ENCODE results near the gene GTSF1L.
A peak's percentile ranks its signal among the peaks of the same experiment; 100 is the strongest.

GTSF1L gene

DNA sequence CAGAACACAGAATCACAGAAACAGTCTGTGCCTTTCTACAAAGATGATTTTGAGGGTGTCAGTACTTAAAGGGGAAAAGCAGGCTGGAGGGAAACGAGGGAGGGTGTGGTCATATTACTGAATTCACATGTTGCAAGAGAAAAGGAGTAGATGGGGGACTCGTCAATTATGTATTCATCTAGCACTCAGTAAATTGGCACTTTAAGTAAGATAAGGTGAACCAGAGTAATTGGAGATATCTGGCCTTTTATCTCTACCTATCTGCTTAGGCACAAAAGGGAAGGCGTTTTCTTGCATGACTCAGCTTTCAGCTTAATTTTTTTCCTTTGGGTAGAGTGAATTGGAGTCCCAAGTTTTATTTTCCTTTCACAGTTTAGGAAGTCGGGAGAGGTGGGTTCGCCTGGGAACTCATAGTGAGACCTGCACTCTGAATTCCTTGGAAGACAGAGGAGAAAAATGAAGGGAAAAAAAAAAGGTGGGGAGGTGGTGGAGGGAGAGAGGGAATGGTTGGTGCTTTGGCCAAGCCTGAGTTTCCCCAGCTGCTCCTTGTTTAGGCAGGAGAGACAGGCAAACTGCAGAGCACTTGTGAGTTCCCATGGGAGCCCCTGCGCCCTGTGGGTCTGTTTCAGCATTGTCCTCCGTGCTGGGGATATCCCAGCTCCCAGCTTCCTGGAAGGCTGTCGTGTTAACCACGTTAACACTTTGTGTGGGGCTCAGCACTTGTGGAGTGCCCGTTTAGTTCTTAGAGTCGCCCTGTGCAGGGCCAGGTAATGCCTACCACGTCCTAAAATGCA, 19.7 kb upstream of the GTSF1L start:
- no peak for DNase-seq (ENCODE audit: low read depth in 2 of 2)

DNA sequence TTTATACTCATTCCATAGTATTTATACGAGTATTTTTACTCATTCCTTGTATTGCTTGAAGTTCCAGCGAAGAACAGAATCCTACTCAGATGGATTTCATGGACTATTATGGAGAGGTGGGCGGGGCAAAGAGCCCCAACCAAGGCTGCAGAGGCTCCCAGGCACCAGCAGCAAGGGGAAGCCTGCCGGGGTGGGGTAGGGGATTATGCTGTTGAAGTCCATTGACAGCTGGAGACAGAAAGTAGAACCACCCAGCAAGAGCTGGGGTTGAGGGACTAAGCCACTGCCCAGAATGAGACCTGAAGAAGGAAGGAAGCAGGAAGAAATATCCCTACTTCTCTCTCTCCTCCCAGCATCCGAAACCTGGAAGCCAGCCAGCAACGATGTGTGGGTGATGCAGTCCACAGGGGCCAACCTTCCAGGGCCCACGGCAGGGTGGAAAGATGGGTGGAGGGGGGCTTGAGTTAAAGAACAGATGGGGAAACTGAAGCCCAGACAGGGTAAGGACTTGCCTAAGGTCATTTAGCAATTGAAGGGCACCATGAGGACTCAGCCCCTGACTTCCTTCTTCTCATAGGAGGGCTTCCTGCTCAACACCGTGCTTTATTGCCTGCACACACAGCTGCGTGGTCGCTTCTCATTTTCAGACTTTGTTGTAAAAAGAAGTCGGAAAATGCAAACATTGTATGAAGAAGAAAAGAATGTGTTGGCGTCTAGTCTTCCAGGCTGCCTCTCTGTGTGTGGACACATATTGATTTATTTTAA, 18.3 kb upstream of the GTSF1L start:
- no peak for DNase-seq (ENCODE audit: low read depth in 2 of 2)

DNA sequence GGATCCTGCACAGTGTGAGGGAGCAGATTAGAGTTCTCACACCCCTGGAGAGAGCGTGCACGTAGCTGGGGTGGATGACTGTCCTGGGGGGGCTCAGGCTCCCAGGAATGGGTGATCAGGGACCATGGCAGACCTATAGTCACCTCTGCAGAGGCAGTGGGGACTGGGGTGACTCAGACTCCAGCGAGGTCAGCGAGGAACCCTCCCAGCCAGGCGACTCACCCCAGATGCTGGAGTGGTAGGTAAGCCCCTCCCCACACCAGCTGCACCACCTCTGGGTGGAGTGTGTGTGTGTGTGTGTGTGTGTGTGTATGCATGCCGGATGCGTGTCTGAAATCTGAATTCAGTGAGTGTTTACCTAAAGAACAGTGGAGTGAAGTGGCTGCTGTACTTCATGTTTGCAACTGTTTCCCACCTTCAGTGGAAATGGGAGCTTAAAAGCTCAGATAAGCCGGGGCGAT, 17.4 kb upstream of the GTSF1L start:
- DNase-seq (ENCODE audit: low read depth in 2 of 2): no peak

DNA sequence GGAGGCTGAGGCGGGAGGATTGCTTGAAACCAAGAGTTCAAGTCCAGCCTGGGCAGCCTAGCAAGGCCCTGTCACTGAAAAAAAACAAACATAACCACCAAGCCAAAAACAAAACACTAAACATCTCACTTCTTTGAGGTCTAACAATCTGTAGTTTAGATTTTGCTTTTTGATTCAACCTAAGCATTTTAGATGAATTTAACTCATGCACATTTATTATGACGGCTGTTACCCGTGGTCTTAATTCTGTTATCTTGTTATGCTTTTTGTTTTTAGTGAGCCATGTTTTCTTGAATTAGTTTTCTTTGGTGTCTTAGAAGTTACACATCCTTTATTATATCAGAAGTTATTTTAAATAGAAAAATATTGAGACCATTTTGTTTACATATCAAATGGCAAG, 13.8 kb upstream of the GTSF1L start:
- DNase-seq (ENCODE audit: low read depth in 2 of 2): no peak

DNA sequence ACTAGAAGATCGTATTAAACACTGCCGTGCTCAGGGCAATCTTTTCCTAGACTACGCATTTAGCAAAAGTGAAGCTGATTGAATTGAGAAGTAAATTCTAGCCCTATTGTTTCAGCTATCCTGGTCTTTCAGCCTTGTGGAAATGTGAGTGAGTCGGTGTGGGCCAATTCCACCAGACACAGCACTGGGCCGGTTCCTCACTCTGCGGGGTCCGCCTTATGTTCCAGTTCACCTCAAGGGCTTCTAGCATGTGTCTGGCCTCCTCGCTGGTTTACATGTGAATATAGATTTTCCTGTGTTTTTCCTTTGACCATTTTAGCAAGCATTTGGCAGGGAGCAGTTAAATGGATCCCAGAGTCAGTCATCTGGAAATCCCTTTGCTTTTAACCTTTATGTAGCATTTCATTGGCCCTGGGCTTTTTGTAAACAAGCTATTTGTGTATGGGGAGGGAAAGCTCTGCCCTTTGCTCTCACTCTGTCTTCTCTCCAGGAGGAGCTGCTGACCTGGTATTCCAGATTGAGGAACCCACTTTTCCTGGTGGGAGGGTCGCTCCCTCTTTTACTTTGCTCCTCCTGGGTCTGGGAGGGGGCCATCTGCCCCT, 12.4 kb upstream of the GTSF1L start:
- DNase-seq (ENCODE audit: low read depth in 2 of 2): no peak

DNA sequence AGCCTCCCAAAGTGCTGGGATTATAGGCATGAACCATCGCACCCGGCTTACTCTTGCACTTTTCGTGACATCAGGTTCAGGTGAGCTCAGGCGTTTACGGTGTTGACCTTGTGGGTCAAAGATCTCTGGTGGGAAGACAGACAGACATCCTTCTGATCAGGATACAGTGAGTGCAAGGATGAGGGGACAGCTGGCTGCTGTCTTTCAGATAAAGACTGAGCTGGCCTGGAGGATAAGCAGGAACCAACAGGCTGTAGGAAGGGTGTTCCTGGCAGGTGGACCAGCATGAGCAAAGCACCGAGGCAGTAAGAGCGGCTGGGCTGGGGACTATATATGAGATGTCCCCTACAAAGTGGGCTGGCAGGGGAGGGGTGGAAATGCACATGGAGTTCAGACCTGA, 11.1 kb upstream of the GTSF1L start:
- DNase-seq (ENCODE audit: low read depth in 2 of 2): no peak

DNA sequence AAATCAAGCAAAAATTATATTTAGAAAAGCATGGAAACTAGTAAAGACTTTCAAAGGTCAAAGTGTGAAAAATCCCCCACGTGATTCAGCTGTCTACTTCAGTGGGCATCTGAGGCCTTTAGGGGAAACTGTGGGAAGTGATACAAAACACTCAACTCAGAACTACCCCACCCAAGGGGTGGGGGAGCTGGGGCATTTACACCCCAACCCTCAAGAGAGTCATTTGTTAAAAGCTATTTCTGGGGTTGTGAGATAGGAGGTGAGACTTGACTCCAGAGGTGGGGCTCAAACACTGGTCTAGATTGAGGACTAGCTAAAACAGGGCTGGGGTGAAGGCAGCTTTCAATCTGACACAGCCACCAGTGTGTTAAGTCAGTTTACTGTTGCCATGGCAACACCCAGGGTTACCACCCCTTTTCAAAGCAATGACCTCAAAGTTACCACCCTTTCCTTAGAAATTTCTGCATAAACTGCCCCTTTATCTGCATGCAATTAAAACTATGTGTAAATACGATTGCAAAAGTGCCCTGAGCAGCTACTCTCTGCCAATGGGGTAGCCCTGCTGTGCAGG, 9.9 kb upstream of the GTSF1L start:
- no peak for DNase-seq (ENCODE audit: low read depth in 2 of 2)

DNA sequence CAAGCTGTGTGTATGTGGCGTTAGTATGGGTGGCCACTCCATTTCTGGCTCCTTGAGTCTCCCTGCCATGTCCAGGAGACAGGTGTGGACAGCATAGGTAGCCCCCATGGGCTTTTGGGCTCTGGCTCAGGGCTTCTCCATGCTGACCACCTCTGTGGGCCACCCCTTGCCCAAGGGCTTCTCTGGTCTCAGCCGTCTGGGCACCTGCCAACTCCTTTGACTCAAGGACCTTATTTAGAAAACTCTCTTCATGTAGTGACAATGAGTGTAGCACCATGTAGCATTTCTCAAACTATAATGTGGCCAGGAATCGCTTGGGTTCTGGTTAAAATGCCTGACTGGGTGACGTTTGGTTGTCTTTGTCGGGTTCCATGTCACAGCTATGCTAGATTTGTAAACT, 5.1 kb upstream of the GTSF1L start:
- no peak for DNase-seq (ENCODE audit: low read depth in 2 of 2)

DNA sequence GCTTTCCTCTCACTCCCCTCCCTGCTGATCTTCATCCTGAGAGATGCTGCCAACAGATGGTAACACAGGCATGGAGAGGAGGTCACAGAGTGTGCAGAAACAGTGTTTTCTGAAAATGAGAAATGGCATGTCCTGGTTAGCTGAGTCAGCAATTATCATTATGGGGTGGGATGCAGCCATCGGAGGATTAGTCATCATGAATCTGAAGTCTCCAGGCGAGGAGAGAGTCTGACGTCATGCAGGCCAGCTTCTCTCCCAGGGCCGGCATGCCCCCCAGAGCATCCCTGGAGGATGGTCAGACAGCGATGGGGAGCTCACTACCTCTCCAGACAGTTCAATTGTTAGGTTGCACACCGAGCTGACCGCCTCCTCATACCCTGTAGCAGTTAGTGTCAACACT, 4.7 kb upstream of the GTSF1L start:
- DNase-seq (ENCODE audit: low read depth in 2 of 2): no peak

DNA sequence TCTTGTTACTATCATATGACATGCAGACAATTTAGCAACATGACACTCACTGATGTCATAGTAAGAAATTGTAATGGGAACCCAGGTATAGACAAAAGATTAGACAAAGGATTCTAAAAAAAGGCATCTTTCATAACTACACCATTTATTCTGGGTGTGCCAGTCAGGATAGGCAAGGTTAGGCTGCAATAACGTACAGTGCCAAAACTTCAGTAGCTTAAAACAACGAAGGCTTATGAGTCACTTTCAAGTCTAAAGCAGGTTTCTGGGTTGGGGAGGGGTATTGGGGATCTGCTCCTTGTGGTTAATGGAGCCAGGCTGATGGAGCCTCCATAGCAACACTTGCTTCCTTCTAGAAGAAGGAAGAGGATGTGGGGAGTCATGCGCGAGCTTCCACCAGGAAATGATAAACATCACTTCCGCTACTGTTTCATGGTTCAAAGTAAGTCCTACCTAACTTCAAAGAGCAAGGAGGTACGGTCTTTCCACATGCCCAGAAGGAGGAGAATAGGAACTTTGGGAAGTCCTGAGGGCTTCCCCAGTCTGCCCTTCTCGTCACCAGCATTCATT, 2.0 kb upstream of the GTSF1L start:
- no peak for DNase-seq (ENCODE audit: low read depth in 2 of 2)

DNA sequence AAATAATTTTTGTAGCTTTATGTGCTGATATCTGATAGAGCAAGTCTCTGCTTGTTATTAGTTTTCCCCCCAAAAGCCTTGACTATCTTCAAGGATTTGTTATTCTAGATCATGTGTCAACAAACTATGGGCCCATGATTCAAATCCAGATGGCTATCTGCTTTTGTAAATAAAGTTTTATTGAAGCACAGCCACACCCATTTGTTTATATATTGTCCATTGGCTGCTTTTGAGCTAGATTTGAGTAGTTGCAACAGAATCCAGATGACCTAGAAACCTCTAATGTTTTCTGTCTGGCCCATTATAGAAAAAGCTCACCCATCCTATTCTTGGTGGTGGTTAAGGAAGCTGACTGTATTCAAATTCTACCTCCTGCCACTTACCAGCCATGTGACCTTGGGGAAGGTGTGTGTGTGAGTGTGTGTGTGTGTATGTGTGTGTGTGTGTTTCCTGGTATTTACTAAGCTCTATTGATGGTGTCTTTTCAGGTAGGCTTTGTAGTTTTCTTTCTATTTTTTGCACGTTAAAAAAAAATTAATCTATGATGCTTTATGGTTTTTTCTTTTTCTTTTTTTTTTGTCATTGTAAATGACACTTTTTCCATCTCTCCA, 1.3 kb upstream of the GTSF1L start:
- DNase-seq (ENCODE audit: low read depth in 2 of 2): no peak

DNA sequence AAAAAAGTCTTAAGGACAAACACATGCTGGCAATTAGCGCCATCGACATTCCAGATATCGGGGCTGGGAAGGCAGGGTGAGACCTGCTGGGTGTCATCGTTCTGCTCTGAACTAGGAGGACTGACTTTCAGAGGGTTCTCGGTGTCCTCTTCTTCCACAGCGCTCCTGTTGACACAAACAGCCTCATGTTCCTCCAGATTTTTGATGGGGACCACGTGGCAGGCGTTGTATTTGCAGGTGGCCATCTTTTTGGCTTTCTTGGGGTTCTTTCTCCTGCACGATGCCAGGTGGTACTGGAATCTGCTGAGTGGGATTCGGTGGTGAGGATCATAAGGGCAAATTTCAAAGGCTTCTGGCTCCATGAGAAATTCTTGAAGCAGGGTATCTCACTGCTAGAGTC, 469 bp downstream of the GTSF1L start:
- DNase-seq (ENCODE audit: low read depth in 2 of 2): no peak

DNA sequence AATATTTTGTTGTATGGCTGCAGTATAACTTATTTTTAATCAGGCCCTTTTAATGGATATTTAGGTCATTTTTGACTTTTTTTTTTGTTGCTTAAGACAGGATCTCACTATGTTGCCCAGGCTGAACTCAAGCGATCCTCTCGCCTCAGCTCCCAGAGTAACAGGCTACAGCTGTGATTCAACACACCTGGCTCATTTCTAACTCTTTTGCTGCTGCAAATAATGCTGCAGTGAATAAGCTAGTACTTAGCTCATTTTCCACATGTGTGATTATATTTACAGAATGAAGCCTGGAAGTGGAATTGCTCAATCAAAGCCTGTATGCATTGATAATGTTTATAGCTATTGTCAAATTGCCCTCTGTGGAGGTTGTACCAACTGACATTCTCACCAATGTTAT, 1.1 kb downstream of the GTSF1L start:
- DNase-seq (ENCODE audit: low read depth in 2 of 2): no peak

DNA sequence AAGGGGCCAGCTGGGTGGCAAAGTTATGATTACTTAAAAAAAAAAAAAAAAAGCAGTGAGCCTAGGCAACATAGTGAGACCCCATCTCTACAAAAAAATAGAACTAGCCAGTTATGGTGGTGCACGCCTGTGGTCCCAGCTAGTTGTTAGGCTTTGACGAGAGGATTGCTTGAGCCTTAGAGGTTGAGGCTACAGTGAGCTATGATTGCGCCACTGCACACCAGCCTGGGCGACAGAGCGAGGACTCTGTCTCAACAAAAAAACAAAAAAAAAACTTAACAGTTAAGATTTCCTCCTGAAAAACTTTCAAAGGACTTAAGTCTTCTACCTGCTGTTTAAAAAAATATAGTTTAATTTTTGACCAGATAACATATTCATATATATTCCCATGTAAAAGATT, 2.4 kb downstream of the GTSF1L start:
- DNase-seq (ENCODE audit: low read depth in 2 of 2): no peak

DNA sequence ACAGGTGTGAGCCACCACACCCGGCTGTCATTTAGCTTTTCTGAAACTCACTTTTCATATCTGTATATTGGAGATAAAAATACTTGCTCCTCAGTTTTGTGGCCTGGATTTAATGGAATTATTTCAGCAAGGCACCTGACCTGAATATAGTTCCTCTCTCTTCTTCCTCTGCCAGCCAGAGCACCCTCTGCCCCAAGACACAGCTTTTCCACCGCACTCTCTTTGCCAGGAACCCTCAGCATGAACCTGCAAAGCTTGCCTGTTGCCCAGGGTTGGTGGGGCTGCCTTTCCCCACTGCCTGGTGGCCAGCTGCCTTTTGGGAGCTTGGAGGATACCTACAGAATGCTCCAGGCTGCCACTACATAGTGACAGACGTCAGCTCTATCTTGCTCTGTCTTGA, 3.1 kb downstream of the GTSF1L start:
- no peak for DNase-seq (ENCODE audit: low read depth in 2 of 2)

DNA sequence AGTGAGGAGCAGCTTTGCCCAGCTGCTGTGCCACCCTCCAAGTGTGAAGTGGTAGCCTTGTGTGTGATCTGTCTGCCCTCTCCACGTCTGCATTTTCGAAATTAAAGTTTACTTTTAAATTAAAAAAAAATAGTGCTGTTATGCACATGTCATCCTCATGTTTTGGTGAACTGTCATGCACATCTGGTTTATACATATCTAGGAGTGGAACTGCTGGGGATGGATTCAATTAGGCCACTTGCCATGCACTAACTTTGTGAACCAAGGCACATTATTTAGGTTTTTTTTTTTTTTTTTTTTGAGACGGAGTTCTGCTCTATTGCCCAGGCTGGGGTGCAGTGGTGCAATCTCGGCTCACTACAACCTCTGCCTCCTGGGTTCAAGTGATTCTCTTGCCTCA, 3.6 kb downstream of the GTSF1L start:
- no peak for DNase-seq (ENCODE audit: low read depth in 2 of 2)

DNA sequence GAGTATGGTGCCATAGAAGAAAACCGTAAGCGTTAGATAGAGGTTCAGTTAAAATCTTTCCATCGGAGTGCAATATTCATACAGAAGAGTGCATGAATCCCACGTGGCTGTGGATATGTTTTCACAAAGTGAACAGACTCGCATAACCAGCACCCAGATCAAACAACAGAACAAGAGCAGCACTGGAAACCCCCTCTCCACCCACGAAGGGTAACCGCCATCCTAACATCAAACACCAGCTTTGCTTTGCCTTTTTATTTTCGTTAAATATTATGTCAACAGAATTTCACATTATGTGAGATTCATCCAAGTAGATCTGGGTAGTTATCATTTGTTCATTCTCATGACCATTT, 4.7 kb downstream of the GTSF1L start:
- peak; percentile 16 to 28 for DNase-seq (ENCODE audit: low read depth in 2 of 2)

DNA sequence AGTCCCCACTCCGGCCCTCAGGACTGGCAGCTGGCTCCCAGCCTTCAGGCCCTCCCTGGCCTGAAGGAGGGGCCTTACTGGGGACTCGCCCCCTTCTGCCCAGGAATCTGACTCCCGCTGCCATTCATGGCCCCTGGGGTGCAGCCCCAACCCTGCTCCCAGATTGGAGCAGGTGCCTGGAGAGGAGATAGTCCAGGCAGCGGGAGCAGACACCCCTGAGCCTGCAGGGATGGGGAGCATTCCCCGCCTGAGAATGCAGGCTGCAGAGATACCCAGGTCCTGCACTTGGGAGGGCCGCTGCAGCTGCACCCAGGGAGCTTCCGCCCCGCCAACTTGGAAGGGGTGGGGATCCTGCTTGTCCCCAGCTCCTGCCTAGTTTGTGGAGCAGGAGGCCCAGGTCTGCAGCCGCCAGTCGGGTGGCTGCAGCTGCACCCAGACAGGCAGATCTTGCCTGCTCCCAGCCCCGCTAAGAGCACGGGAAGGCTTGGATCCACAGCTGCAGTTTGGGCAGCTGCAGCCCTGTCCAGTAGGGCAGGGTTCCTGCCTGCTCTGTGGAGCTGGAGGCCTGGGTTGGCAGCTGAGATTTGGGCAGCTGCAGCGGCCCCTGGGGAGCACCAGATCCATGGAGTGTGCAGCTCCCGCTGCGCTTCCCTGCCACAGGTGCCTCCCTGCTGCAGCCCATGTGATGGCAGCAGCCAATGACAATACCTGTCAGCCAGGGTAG, 5.2 kb downstream of the GTSF1L start:
- DNase-seq (ENCODE audit: low read depth in 2 of 2): no peak

DNA sequence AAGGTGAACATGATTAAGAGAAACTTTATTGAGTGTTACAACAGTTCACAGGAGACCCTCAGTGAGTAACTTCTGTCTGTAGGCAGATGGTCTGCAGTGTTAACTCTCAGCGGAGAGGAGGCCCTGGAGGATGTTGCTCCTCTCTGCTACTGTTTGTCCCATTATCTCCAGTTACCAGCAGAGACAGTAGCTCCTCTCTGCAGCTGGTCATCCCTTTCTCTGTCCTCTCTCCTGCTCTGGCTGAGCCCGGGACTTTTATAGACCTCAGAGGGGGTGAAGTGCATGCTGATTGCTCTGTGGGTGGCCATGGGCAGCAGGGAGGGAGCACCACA, 5.7 kb downstream of the GTSF1L start:
- no peak for DNase-seq (ENCODE audit: low read depth in 2 of 2)

DNA sequence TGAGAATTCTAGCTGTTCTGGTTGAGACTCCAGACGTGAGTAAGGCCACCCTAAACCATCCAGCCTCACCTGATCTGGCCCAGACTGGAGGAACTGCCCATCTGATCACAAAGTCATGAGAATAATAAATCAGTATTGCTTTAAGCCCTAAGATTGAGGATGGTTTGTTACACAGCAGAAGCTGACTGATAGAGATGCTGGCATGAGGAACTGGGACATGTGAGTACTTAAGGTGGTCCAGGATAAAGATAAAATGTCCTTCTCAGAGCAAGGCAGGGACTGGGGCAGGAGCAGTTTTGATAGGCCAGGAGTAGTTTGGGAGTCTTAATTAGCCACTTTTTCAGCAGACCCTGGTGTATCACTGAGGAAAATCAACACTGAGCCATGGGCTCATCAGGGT, 6.8 kb downstream of the GTSF1L start:
- no peak for DNase-seq (ENCODE audit: low read depth in 2 of 2)

DNA sequence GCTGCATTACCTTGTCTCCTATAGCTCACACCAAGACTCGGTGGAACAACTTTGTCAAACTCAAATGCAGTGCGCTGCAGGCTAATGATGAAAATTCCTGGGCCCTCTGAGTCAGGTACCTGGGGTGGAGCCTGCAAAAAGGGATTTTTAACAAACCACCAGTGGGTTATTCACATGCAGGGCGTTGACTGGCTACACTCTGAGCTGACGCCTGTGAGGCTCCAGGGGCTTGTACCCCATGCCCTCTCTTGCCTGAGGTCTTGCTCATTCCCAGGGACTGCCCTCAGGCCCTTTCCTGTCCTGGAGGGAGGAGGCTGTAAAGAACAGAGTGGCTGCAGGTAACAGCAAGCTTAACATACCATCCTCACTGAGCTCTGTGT, 9.2 kb downstream of the GTSF1L start:
- DNase-seq (ENCODE audit: low read depth in 2 of 2): no peak
